Ishikawa (cell line): ENCODE measurements around the gene JOSD2.

ENCODE experiments used
- CEBPB ChIP-seq: IDR thresholded peaks from 2 replicates; pipeline ENCODE4 v1.6.1; 2012
- CREB1 ChIP-seq: IDR thresholded peaks from 2 replicates; pipeline ENCODE4 v1.6.1; 2012; ENCODE audit warnings: low read depth
- EGR1 ChIP-seq: IDR thresholded peaks from 2 replicates; pipeline ENCODE4 v1.6.1; 2012
- EP300 ChIP-seq: IDR thresholded peaks from 2 replicates; pipeline ENCODE4 v1.6.1; 2012; ENCODE audit warnings: borderline replicate concordance
- NFIC ChIP-seq: IDR thresholded peaks from 2 replicates; pipeline ENCODE4 v1.6.1; 2012
- RAD21 ChIP-seq: IDR thresholded peaks from 2 replicates; pipeline ENCODE4 v1.6.1; 2012; ENCODE audit warnings: low read depth
- REST ChIP-seq: IDR thresholded peaks from 2 replicates; pipeline ENCODE4 v1.6.1; 2012; ENCODE audit warnings: low read depth, mild to moderate bottlenecking
- TAF1 ChIP-seq: IDR thresholded peaks from 2 replicates; pipeline ENCODE4 v1.6.1; 2012; ENCODE audit warnings: low read depth, mild to moderate bottlenecking
- TCF12 ChIP-seq: IDR thresholded peaks from 2 replicates; pipeline ENCODE4 v1.6.1; 2012; ENCODE audit warnings: low read depth
- YY1 ChIP-seq: IDR thresholded peaks from 2 replicates; pipeline ENCODE4 v1.6.1; 2012; ENCODE audit warnings: low read depth
- TF ChIP-seq, protein P1 (sequence below): IDR thresholded peaks from 2 replicates; pipeline ENCODE4 v1.6.1; 2012
- TF ChIP-seq, protein P2 (sequence below): IDR thresholded peaks from 2 replicates; pipeline ENCODE4 v1.6.1; 2012

GRCh38 chr19:50547385-50548190, 36.6 kb upstream of the JOSD2 start:
- TF ChIP-seq EGR1 (no peak), RAD21 (peak; percentile 23; the same call in 1 of the 2 replicates), TAF1 (no peak), REST (no peak), EP300 (no peak), NFIC (no peak), CEBPB (no peak), CREB1 (no peak), YY1 (no peak), TCF12 (no peak)
- TF ChIP-seq, protein P1, sequence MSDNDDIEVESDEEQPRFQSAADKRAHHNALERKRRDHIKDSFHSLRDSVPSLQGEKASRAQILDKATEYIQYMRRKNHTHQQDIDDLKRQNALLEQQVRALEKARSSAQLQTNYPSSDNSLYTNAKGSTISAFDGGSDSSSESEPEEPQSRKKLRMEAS, result no peak
- TF ChIP-seq, protein P2, sequence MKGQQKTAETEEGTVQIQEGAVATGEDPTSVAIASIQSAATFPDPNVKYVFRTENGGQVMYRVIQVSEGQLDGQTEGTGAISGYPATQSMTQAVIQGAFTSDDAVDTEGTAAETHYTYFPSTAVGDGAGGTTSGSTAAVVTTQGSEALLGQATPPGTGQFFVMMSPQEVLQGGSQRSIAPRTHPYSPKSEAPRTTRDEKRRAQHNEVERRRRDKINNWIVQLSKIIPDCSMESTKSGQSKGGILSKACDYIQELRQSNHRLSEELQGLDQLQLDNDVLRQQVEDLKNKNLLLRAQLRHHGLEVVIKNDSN, result no peak
